A549 (cell line): Measurements from ENCODE around the gene HSPG2. TPM values are rescaled to one million over a fixed set of nuclear protein-coding genes. Genes with fewer than 3 reads are reported as not detected.

Source experiments
- ATAC-seq, 2 experiments: fragments of 200-7000 bp in 1 of 2; fragments of >200 bp in 1 of 2; cut with Nextera tagmentation in 1 of 2; cut with Tn5 transposase in 1 of 2; 3 replicates each; pipeline versions ENCODE4 v1.8.0 to v1.9.1; 2018 to 2020; ENCODE audit warnings: mild to moderate bottlenecking in 1 of 2, moderate library complexity in 1 of 2
- CTCF ChIA-PET: fragments of 300-600 bp; sonication (Branson Sonifier 250); formaldehyde crosslinking; extraction: SDS; loops from one replicate; lab custom pipeline; 2021; ENCODE audit warnings: antibody characterized with exemption, inconsistent platforms; lab: Yijun Ruan, JAX
- POLR2A ChIA-PET: fragments of 350-600 bp; formaldehyde crosslinking; extraction: SDS; loops from one replicate; lab custom pipeline; 2021; ENCODE audit warnings: antibody characterized with exemption, inconsistent platforms; lab: Yijun Ruan, JAX
- DNase-seq, 2 experiments: peaks; one replicate each; pipeline versions ENCODE4 v3.0.0 to v3.0.0-alpha.2; 2011 to 2016; ENCODE audit warnings: low read depth in 1 of 2, low spot score in 1 of 2
- FAIRE-seq: peaks from 2 replicates; lab custom pipeline; 2011; peaks lifted over from hg19 to GRCh38; lab: Jason Lieb, UNC
- H3K27ac ChIP-seq, 2 experiments: fragments of >200 bp; sonication (Bioruptor Twin); formaldehyde crosslinking; 3 replicates each; pipeline ENCODE4 v1.5.1; 2016 to 2017
- H3K4me1 ChIP-seq: fragments of >200 bp; sonication (Bioruptor Twin); formaldehyde crosslinking; 3 replicates; pipeline ENCODE4 v1.6.1; 2016
- H3K4me2 ChIP-seq: fragments of >200 bp; sonication (Bioruptor Twin); formaldehyde crosslinking; 3 replicates; pipeline ENCODE4 v1.6.1; 2016
- H3K4me3 ChIP-seq: fragments of >200 bp; sonication (Bioruptor Twin); formaldehyde crosslinking; 3 replicates; pipeline ENCODE4 v1.5.1; 2016
- H3K9me3 ChIP-seq: fragments of >200 bp; sonication (Bioruptor Twin); formaldehyde crosslinking; 3 replicates; pipeline ENCODE4 v1.6.1; 2016
- BHLHE40 ChIP-seq: IDR thresholded peaks from 2 replicates; pipeline ENCODE4 v1.6.1; 2012; ENCODE audit warnings: low read depth, low read length, inconsistent platforms
- CEBPB ChIP-seq, 2 experiments: fragments of >200 bp in 1 of 2; sonication (Bioruptor Twin) in 1 of 2; formaldehyde crosslinking in 1 of 2; IDR thresholded peaks; 2 replicates each; pipeline ENCODE4 v1.6.1; 2012 to 2016
- FOSB ChIP-seq: fragments of 250-450 bp; sonication (Bioruptor Pico); IDR thresholded peaks from 2 replicates; pipeline ENCODE4 v1.5.0; 2020; ENCODE audit warnings: mild to moderate bottlenecking, moderate library complexity
- FOSL2 ChIP-seq, 2 experiments: fragments of 450-650 bp in 1 of 2; fragments of >200 bp in 1 of 2; sonication (Bioruptor Twin) in 1 of 2; formaldehyde crosslinking; IDR thresholded peaks; 2 replicates each; pipeline versions ENCODE4 v1.5.0 to v1.6.1; 2016 to 2020; ENCODE audit warnings: mild to moderate bottlenecking in 1 of 2, moderate library complexity in 1 of 2
- FOXS1 ChIP-seq: fragments of 250-450 bp; sonication (Bioruptor Pico); IDR thresholded peaks from 2 replicates; pipeline ENCODE4 v1.5.0; 2020; ENCODE audit warnings: mild to moderate bottlenecking, moderate library complexity
- GATA3 ChIP-seq: IDR thresholded peaks from 2 replicates; pipeline ENCODE4 v1.6.1; 2012; ENCODE audit warnings: borderline replicate concordance
- JUN ChIP-seq, 2 experiments: fragments of >200 bp; sonication (Bioruptor Twin); formaldehyde crosslinking; IDR thresholded peaks; 2 replicates in 1 of 2; 3 replicates in 1 of 2; pipeline ENCODE4 v1.6.1; 2016 to 2017
- MAFK ChIP-seq: fragments of 450-650 bp; IDR thresholded peaks from 2 replicates; pipeline ENCODE4 v1.6.1; 2014; ENCODE audit not compliant: partially characterized antibody
- NPAS2 ChIP-seq: fragments of 250-450 bp; sonication (Bioruptor Pico); IDR thresholded peaks from 2 replicates; pipeline ENCODE4 v1.8.0; 2022; ENCODE audit warnings: mild to moderate bottlenecking, moderate library complexity, borderline replicate concordance
- PHF8 ChIP-seq: fragments of 200-600 bp; sonication (generic); IDR thresholded peaks from 2 replicates; pipeline ENCODE4 v1.6.1; 2016; ENCODE audit warnings: low read depth, mild to moderate bottlenecking, antibody characterized with exemption, moderate library complexity, borderline replicate concordance
- SMC3 ChIP-seq: fragments of >200 bp; sonication (Bioruptor Twin); formaldehyde crosslinking; IDR thresholded peaks from 3 replicates; pipeline ENCODE4 v1.6.1; 2018; ENCODE audit warnings: inconsistent platforms
- SREBF2 ChIP-seq: fragments of 450-650 bp; IDR thresholded peaks from 2 replicates; pipeline ENCODE4 v1.6.1; 2014; ENCODE audit warnings: mild to moderate bottlenecking, moderate library complexity
- TP53 ChIP-seq: fragments of 250-450 bp; sonication (Bioruptor Pico); IDR thresholded peaks from 2 replicates; pipeline ENCODE4 v1.5.0; 2021; ENCODE audit warnings: mild to moderate bottlenecking, moderate library complexity
- ZC3H11A ChIP-seq: fragments of 450-650 bp; IDR thresholded peaks from 2 replicates; pipeline ENCODE4 v1.6.1; 2014; ENCODE audit warnings: antibody characterized with exemption, mild to moderate bottlenecking
- ZFP36 ChIP-seq: fragments of 450-650 bp; IDR thresholded peaks from 2 replicates; pipeline ENCODE4 v1.6.1; 2014; ENCODE audit warnings: borderline replicate concordance; ENCODE audit not compliant: partially characterized antibody
- WGBS: methylation state at CpG from one replicate; pipeline ENCODE4 v1.1.6; 2017; ENCODE audit errors: missing lambda C conversion rate; 5-methylcytosine and 5-hydroxymethylcytosine counted together
- polyA plus RNA-seq, 4 experiments: library from polyadenylated mRNA; depleted of rRNA in 3 of 4; stranded (reverse); fragments of >200 nt; fragmentation: RNase III in 1 of 4; extraction: RNeasy Plus Mini Kit Qiagen cat#74134 plus additional on column Dnase treatment in 1 of 4; gene quantifications; 2 replicates in 3 of 4; 3 replicates in 1 of 4; pipeline ENCODE4 v1.2.3, GENCODE V29; 2011 to 2017
- TF ChIP-seq, protein P1 (sequence below): fragments of 150-350 bp; IDR thresholded peaks from 2 replicates; pipeline ENCODE4 v1.6.1; 2014; ENCODE audit warnings: low read depth, mild to moderate bottlenecking, low read length
- TF ChIP-seq, protein P2 (sequence below): IDR thresholded peaks from 2 replicates; pipeline ENCODE4 v1.6.1; 2012
- TF ChIP-seq, protein P3 (sequence below): fragments of >200 bp; sonication (Bioruptor Twin); formaldehyde crosslinking; IDR thresholded peaks from 2 replicates; pipeline ENCODE4 v1.6.1; 2016
- TF ChIP-seq, protein P4 (sequence below): fragments of >200 bp; sonication (Bioruptor Twin); formaldehyde crosslinking; IDR thresholded peaks from 3 replicates; pipeline ENCODE4 v1.5.1; 2016

The HSPG2 gene
- polyA plus RNA-seq, 2 of the 4 experiments (the other 2 are of a cell fraction) = 7.0 to 42.7 TPM

DNA sequence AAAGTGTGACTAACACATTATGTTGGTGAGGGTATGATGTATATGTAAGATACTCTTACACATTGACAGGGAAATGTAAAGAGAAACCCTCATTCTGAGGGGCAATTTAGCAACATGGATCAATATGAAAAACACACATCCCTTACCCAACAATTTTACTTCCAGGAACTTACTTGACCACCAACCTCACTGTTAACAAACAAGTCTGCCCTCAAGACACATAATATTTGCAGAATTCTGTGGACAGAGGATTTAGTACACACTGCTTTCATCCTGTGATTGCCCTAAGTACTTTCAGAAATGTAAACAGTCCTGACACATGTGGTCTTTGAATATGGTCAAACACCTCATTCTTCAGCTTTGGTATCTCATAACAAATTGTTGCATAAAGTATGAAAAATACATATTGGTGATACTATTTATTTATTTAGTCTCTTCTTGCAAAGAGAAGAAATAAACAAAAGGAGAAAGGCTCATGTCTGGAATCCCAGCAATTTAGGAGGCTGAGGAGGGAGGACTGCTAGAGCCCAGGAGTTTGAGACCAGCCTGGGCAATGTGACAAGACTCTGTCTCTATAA is 161.0 kb downstream of the HSPG2 start:
- peaks cover 13% of the 10 kb centered on the region for H3K4me1 ChIP-seq
- H3K4me3 ChIP-seq = no peak overlapping the region
- TF ChIP-seq, protein P1, sequence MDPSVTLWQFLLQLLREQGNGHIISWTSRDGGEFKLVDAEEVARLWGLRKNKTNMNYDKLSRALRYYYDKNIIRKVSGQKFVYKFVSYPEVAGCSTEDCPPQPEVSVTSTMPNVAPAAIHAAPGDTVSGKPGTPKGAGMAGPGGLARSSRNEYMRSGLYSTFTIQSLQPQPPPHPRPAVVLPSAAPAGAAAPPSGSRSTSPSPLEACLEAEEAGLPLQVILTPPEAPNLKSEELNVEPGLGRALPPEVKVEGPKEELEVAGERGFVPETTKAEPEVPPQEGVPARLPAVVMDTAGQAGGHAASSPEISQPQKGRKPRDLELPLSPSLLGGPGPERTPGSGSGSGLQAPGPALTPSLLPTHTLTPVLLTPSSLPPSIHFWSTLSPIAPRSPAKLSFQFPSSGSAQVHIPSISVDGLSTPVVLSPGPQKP = no peak
- TF ChIP-seq SMC3 = no peak
- no peak for TF ChIP-seq FOSL2 (IDR thresholded peaks at IDR 0.05)
- TF ChIP-seq FOSL2 (CRISPR knock-in tag; IDR thresholded peaks at IDR 0.05) = peak; percentile 32; the same call in 1 of the 2 replicates
- 0 out of 2 replicates have a peak, but pooled peaks have one; percentile 20 for TF ChIP-seq FOXS1 (CRISPR knock-in tag)
- TF ChIP-seq ZFP36 = peak; percentile 51
- TF ChIP-seq CEBPB (IDR thresholded peaks at IDR 0.05) = peak in 1 of 2 experiments; percentile 23; a peak in 1 of 4 replicates
- TF ChIP-seq JUN (IDR thresholded peaks at IDR 0.05) = 0 out of 5 replicates have a peak, but pooled peaks of 1 of the 2 experiments have one; percentile 25
- TF ChIP-seq GATA3 = peak; percentile 69
- DNase-seq = peak in 1 of 2 experiments; percentile 68
- no peak overlapping the region for H3K27ac ChIP-seq
- peak overlapping the region; percentile 11; the same call in 2 of the 3 replicates for H3K4me2 ChIP-seq
- peak in 1 of 2 experiments; percentile 73; a peak in 3 of 6 replicates for ATAC-seq
- POLR2A ChIA-PET = no interaction called here
- CTCF ChIA-PET = interaction anchor here (1.1 to 1.2 kb wide), 2 partner anchors 14 to 67 kb away, joined by 3 read pairs; no protein-coding TSS in a partner anchor
- FAIRE-seq = no peak
- 0 out of 3 replicates have a peak, but pooled peaks cover 4% of the 10 kb centered on the region for H3K9me3 ChIP-seq

DNA sequence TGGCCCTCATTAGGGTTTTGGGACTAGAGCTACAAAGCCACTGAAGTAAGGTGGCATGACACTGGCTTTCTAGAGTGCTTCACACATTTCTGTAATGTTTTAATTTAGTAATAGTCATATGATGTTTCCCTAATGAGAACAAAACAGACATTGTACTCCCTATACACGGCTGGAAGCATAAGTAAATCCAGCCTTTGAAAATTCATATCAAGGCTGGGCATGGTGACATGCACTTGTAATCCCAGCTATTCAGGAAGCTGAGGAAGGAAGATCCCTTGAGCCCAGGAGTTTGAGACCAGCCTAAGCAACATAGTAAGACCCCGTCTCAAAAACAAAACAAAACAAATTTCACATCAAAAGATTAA is 161.6 kb downstream of the HSPG2 start:
- H3K9me3 ChIP-seq = 0 out of 3 replicates have a peak, but pooled peaks cover 4% of the 10 kb centered on the region
- FAIRE-seq (no peak), ATAC-seq (no peak), DNase-seq (no peak)
- no peak overlapping the region for H3K27ac ChIP-seq
- CTCF ChIA-PET = no interaction called here
- WGBS = 65% methylated on average over 2 of the region's 2 CpGs
- TF ChIP-seq SREBF2 = no peak
- TF ChIP-seq PHF8 = no peak
- no peak for TF ChIP-seq NPAS2 (CRISPR knock-in tag)
- TF ChIP-seq, protein P2, sequence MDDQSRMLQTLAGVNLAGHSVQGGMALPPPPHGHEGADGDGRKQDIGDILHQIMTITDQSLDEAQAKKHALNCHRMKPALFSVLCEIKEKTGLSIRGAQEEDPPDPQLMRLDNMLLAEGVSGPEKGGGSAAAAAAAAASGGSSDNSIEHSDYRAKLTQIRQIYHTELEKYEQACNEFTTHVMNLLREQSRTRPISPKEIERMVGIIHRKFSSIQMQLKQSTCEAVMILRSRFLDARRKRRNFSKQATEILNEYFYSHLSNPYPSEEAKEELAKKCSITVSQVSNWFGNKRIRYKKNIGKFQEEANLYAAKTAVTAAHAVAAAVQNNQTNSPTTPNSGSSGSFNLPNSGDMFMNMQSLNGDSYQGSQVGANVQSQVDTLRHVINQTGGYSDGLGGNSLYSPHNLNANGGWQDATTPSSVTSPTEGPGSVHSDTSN = no peak
- TF ChIP-seq TP53 (CRISPR knock-in tag) = no peak
- TF ChIP-seq CEBPB (IDR thresholded peaks at IDR 0.05) = no peak
- no peak for TF ChIP-seq BHLHE40
- no peak for TF ChIP-seq MAFK
- TF ChIP-seq, protein P3, sequence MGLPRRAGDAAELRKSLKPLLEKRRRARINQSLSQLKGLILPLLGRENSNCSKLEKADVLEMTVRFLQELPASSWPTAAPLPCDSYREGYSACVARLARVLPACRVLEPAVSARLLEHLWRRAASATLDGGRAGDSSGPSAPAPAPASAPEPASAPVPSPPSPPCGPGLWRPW = no peak
- TF ChIP-seq FOSB (CRISPR knock-in tag) = no peak
- POLR2A ChIA-PET = no interaction called here
- no peak overlapping the region for H3K4me3 ChIP-seq
- peaks cover 11% of the 10 kb centered on the region for H3K4me1 ChIP-seq
- H3K4me2 ChIP-seq = no peak overlapping the region; the same call in 2 of the 3 replicates

DNA sequence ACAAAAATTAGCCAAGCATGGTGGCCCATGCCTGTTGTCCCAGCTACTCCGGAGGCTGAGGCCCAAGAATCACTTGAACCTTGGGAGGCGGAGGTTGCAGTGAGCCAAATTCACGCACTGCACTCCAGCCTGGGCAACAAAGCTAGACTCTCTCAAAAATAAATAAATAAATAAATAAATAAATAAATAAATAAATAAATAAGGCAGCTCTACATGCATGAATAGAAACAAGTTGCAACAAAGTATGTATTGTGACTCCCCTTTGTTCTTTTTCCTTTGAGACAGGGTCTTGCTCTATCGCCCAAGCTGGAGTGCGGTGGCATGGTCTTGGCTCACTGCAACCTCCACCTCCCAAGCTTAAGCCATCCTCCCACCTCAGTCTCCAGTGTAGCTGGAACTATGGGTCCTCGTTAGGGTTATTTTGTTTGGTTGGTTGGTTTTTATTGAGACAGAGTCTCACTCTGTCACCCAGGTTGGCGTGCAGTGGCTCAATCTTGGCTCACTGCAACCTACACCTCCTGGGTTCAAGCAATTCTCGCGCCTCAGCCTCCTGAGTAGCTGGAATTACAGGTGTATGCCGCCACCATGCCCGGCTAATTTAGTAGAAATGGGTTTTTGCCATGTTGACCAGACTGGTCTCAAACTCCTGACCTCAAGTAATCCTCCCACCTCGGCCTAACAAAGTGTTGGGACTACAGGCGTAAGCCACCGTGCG is 162.1 kb downstream of the HSPG2 start:
- no peak overlapping the region for H3K27ac ChIP-seq
- H3K4me1 ChIP-seq = peaks cover 11% of the 10 kb centered on the region
- no peak overlapping the region for H3K4me3 ChIP-seq
- POLR2A ChIA-PET = no interaction called here
- DNase-seq = no peak
- FAIRE-seq = no peak
- CTCF ChIA-PET = interaction anchor here (0.5 kb wide), 1 partner anchor 31 kb away, joined by 4 read pairs; no protein-coding TSS in a partner anchor
- 0 out of 3 replicates have a peak, but pooled peaks cover 4% of the 10 kb centered on the region for H3K9me3 ChIP-seq
- peak; percentile 77 for TF ChIP-seq ZC3H11A
- TF ChIP-seq, protein P4, sequence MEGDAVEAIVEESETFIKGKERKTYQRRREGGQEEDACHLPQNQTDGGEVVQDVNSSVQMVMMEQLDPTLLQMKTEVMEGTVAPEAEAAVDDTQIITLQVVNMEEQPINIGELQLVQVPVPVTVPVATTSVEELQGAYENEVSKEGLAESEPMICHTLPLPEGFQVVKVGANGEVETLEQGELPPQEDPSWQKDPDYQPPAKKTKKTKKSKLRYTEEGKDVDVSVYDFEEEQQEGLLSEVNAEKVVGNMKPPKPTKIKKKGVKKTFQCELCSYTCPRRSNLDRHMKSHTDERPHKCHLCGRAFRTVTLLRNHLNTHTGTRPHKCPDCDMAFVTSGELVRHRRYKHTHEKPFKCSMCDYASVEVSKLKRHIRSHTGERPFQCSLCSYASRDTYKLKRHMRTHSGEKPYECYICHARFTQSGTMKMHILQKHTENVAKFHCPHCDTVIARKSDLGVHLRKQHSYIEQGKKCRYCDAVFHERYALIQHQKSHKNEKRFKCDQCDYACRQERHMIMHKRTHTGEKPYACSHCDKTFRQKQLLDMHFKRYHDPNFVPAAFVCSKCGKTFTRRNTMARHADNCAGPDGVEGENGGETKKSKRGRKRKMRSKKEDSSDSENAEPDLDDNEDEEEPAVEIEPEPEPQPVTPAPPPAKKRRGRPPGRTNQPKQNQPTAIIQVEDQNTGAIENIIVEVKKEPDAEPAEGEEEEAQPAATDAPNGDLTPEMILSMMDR = no peak
- WGBS = 95% methylated on average over 14 of the region's 15 CpGs
- ATAC-seq = no peak
- no peak overlapping the region for H3K4me2 ChIP-seq
